Suppressor macrophage treated with lipopolysaccharide for 4 hours (primary cell): ENCODE measurements around the gene SLC6A3.

ENCODE experiments used
- DNase-seq: peaks from one replicate; pipeline ENCODE4 v3.0.0-alpha.2; 2020

Gene SLC6A3

DNA sequence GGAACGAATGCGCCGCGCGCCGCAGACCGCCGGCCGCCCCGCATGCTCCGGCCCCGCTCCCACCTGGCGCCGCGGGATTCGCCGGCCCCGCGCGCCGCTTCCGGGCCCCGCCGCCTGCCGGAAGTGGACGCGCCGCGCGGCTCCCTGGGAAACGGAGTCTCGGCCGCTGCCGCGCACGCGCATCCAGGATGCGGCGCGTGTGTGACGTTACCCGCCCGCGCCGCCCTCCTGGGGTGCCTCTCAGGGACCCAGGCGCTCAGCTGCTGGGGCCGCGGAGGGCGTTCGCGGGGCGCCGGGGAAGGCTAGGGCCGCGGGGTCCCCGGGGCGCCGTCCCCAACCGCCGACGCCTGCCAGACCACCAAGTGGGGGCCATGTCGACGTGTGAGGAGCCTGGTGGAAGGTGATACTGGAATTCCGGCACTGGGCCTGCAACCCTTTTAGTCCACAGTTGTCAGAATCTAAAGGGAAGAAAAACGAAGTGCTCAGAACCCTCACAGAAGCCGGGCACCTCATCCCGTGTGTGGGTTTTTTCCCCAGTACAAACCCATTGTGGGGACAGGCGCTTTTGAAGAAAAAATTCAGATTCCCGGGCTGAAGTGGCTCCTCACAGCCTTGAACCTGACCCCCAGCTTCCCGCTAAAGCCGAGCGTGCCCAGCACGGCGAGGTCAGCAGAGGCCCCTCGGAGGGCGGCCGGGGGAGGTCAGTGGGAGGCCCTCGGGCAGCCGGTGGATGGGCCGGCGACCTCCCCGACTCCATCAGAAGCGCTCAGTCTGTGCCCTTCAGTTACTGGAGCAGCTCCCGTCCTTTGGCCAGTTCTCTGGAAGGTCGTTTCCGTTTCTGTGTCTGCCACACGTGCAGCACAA, 100.0 kb downstream of the SLC6A3 start, which contains the start of gene CLPTM1L:
CLPTM1L (minus strand) TSS at position 125 of the 864 bp plus-strand sequence. CDS start 258 bp downstream, outside the sequence.
- peak; percentile 95 for DNase-seq

DNA sequence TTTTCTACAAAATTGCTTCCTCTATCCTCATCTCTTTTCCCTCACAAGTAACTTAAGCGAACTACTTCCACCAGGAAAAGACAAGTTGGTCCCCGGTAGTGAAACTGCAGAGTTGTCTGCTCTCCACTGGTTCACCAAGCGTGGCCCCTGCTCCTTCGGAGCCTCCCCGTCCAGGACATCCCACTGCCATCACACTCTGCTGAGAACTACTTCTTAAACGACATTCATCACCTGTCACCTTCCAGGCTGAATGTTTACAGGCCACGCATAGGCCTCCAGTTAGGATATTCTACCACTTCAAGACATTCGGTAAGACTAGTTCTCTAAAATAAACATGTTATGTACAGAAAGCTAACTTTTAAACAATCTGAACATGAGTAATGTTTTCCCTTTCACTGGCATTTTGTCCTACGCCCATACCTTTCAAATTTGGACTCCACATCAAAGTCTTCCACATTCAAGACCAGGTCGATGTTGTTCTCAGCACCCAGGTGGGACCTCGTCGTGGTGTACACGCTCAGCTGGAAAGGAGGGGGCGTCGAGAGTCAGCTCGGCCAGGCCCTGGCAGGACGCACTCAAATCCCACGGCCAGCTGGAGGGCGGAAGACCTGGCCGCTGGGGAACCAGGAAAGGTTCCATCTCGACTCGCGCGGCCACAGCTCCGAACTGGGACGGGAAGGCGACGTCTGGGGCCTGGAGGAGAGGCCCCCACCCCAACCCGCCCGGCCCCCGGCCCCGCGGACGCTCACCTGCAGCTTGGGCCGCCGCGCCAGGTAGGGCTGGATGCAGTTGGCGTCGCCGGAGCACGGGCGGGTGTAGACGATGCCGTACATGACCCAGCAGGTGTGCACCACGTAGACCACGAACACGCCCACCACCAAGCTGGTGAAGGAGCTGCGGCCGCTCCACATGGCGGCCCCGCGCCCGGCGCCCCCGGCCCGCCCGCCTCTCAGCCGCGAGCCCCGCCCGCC, 101.0 kb downstream of the SLC6A3 start:
- peak; percentile 26 for DNase-seq

DNA sequence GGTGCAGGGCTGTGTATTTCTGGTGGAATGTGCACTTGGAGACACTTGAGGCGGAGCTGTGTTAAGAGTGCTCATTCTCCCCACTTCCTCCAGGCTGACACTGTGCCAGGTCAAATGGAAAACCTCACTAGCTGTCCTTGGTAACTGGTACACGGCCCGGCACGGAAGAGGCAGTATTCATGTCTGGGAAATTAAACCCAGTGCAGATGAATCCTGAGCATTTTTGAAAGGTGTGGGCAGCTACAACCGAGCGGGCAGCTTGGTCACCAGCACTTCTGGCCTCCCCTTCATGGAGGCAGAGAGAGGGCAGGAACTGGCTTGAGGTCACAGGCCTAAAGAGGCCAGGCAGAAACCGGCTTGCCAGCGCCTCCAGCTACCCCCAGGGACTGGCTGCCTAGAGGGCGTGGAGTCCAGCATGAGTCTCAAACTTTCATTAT, 101.9 kb downstream of the SLC6A3 start:
- DNase-seq = no peak
